ENCODE data around the gene FHIT.

The FHIT gene

DNA sequence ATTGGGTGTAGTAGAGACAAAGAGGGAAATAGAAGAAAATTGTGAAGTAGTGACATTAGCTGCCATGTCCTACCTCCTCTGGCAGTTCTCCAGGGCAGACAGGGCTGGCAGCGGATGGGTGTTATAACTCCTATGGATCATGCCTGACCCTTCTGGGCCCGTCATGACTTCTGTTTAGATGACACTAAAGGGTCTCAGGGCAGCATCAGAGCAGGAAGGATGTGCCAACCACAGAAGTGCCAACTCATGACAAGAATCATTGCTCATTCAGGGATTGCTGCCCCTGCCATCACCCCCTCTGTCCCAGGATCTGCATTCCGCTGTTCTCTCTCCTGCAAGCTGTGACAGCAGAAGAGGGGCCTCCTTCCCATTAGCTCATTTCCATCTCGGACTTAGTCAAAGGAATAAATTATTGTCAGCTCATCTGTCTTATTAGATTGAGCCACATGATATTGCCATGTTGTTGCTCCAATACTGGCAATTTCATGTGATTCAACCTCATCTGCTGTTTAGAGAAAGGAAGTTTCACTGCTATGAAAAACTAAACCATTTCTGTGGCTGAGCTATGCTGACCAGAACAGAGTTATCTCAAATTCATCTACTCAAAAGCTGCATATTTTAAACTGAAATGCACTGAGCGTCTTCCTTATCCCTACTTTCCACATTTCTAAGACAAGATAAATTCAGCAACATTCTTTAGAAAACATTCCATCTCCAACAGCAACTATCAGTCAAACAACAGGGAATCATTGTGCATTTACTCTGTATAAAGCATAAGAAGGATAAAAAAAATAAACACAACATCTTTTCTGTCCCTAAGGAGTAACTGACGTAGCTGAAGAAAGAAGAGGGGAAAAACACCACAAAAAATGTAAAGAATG is 271.6 kb downstream of the FHIT start:
- Histone ChIP-seq H3K36me3 (ENCODE audit: control insufficient read depth, insufficient read depth, low read length) (no peaks in the 10 kb centered on the region), H3K4me1 (ENCODE audit: control insufficient read depth, insufficient read depth, low read length) (no peaks in the 10 kb centered on the region), H3K27me3 (ENCODE audit: control insufficient read depth, insufficient read depth, low read length) (no peaks in the 10 kb centered on the region), H3K9me3 (ENCODE audit: control insufficient read depth, insufficient read depth, low read length) (no peaks in the 10 kb centered on the region), H3K9ac (ENCODE audit: low read depth, low read length) (no peak overlapping the region), H3K4me3 (ENCODE audit: low read depth, low read length) (no peak overlapping the region)

DNA sequence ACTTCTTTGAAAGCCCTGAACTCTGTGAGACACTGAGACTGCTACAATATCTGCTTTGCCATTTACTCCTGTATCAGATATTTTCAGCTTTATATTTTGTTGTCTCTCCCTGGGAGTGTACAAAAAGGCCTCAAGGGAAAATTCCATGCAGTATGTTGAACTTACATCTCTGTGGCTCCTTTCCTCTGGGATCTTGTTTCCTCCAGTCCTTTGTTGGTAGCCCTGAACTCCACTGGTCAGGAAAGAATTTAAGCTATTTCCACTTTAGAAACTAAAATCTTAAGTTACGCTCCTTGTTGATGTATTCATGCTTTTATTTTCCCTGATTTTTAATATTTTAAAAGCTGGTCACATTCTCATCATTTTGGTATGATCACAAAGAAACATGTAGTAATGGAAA is 277.9 kb downstream of the FHIT start:
- no peaks in the 10 kb centered on the region for H3K4me1 ChIP-seq (ENCODE audit: control insufficient read depth, insufficient read depth, low read length)
- H3K9ac ChIP-seq (ENCODE audit: low read depth, low read length): no peak overlapping the region
- H3K27me3 ChIP-seq (ENCODE audit: control insufficient read depth, insufficient read depth, low read length): no peaks in the 10 kb centered on the region
- H3K9me3 ChIP-seq (ENCODE audit: control insufficient read depth, insufficient read depth, low read length): no peaks in the 10 kb centered on the region
- H3K4me3 ChIP-seq (ENCODE audit: low read depth, low read length): no peak overlapping the region
- no peaks in the 10 kb centered on the region for H3K36me3 ChIP-seq (ENCODE audit: control insufficient read depth, insufficient read depth, low read length)

DNA sequence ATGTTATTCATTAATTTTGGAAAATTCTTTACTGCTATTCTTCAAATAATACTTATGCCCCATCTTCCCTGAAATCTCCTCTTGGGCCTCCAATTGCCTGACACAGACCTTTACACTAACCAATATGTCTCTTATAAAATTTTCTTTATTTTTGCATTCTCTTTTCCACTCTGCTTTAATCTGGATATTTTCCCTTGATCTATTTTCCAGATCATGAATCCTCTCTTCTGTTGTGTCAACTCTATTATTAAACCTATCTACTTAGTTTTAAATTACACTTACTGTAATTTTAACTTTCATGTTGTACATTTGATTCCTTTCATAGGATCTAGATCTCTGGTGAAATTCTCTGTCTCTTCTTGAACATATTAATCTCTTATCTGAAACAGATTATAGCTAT is 278.7 kb downstream of the FHIT start:
- no peak overlapping the region for H3K4me3 ChIP-seq (ENCODE audit: low read depth, low read length)
- no peaks in the 10 kb centered on the region for H3K36me3 ChIP-seq (ENCODE audit: control insufficient read depth, insufficient read depth, low read length)
- no peak overlapping the region for H3K9ac ChIP-seq (ENCODE audit: low read depth, low read length)
- H3K4me1 ChIP-seq (ENCODE audit: control insufficient read depth, insufficient read depth, low read length): no peaks in the 10 kb centered on the region
- H3K9me3 ChIP-seq (ENCODE audit: control insufficient read depth, insufficient read depth, low read length): no peaks in the 10 kb centered on the region
- no peaks in the 10 kb centered on the region for H3K27me3 ChIP-seq (ENCODE audit: control insufficient read depth, insufficient read depth, low read length)

DNA sequence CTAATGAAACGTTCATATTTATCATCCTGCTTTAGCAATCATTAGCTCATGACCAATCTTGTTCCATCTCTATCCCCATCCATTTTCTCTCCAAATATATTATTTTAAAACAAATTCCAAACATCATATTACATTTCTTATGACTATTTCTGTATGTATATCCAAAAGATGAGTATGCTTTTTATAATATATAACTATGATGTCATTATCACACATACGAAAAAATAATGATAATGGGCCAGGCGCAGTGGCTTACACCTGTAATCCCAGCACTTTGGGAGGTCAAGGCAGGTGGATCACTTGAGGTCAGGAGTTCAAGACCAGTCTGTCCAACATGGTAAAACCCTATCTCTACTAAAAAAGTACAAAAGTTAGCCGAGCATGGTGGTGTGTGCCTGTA is 280.4 kb downstream of the FHIT start:
- Histone ChIP-seq H3K27me3 (ENCODE audit: control insufficient read depth, insufficient read depth, low read length) (no peaks in the 10 kb centered on the region), H3K36me3 (ENCODE audit: control insufficient read depth, insufficient read depth, low read length) (no peaks in the 10 kb centered on the region), H3K4me3 (ENCODE audit: low read depth, low read length) (no peak overlapping the region), H3K9ac (ENCODE audit: low read depth, low read length) (no peak overlapping the region), H3K9me3 (ENCODE audit: control insufficient read depth, insufficient read depth, low read length) (no peaks in the 10 kb centered on the region), H3K4me1 (ENCODE audit: control insufficient read depth, insufficient read depth, low read length) (no peaks in the 10 kb centered on the region)

DNA sequence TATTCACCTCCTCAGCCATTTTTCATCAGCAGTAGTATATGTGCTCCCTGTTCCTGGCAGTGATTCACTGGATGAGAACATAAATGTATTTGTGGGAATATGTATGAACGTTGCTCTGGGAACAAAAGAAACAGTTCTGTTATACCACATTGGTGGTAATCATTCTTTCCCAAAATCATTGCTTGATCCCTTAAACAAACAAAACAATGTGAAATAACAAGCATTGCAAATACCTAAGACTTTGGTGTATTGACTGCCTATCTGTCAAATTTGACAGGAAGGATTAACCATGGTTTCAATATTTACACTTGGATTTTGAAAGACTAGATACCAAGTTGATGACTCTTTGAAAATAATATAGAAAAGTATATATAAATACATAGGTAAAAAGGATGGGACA is 284.1 kb downstream of the FHIT start:
- no peak overlapping the region for H3K9ac ChIP-seq (ENCODE audit: low read depth, low read length)
- no peaks in the 10 kb centered on the region for H3K36me3 ChIP-seq (ENCODE audit: control insufficient read depth, insufficient read depth, low read length)
- H3K9me3 ChIP-seq (ENCODE audit: control insufficient read depth, insufficient read depth, low read length): no peaks in the 10 kb centered on the region
- no peak overlapping the region for H3K4me3 ChIP-seq (ENCODE audit: low read depth, low read length)
- no peaks in the 10 kb centered on the region for H3K27me3 ChIP-seq (ENCODE audit: control insufficient read depth, insufficient read depth, low read length)
- no peaks in the 10 kb centered on the region for H3K4me1 ChIP-seq (ENCODE audit: control insufficient read depth, insufficient read depth, low read length)

DNA sequence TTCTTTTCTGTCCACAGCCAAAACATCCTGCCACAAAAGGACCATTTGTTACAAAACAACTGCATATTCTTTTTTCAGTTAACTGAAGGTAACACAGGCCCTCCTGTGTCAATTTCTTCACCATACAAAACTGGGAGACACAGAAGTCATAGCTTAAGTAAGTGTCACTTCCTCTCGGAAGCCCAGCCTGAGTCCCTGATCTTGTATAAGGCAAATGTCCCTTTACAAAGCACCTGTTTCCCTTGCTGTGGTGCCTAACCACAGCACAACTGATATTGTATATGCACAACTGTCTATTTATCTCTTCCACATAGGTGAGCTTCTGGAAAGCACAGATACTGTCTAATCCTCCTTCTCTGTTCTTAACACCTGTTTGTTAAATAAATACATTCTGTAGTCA is 293.7 kb downstream of the FHIT start:
- no peaks in the 10 kb centered on the region for H3K27me3 ChIP-seq (ENCODE audit: control insufficient read depth, insufficient read depth, low read length)
- H3K4me3 ChIP-seq (ENCODE audit: low read depth, low read length): no peak overlapping the region
- no peaks in the 10 kb centered on the region for H3K36me3 ChIP-seq (ENCODE audit: control insufficient read depth, insufficient read depth, low read length)
- H3K9me3 ChIP-seq (ENCODE audit: control insufficient read depth, insufficient read depth, low read length): no peaks in the 10 kb centered on the region
- H3K9ac ChIP-seq (ENCODE audit: low read depth, low read length): no peak overlapping the region
- no peaks in the 10 kb centered on the region for H3K4me1 ChIP-seq (ENCODE audit: control insufficient read depth, insufficient read depth, low read length)

DNA sequence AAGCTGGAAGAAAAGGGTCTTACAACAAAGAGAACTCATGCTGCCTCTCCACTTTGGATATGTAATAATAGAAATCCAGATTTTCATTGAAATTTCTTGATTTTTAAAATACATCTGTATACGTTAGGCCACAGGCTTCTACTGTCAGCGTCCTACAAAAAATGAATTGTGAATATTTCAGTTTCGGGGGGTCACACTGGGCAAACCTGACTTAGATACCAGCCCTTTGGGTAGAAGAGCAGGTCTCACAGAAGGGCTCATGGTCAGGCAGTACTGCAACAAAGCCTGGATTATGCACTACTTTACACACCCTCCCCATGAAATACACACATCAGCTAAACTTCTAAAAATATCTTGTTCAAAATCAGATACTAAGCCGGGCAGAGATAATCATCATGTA is 294.5 kb downstream of the FHIT start:
- no peak overlapping the region for H3K4me3 ChIP-seq (ENCODE audit: low read depth, low read length)
- H3K9ac ChIP-seq (ENCODE audit: low read depth, low read length): no peak overlapping the region
- H3K36me3 ChIP-seq (ENCODE audit: control insufficient read depth, insufficient read depth, low read length): no peaks in the 10 kb centered on the region
- no peaks in the 10 kb centered on the region for H3K4me1 ChIP-seq (ENCODE audit: control insufficient read depth, insufficient read depth, low read length)
- no peaks in the 10 kb centered on the region for H3K9me3 ChIP-seq (ENCODE audit: control insufficient read depth, insufficient read depth, low read length)
- no peaks in the 10 kb centered on the region for H3K27me3 ChIP-seq (ENCODE audit: control insufficient read depth, insufficient read depth, low read length)

DNA sequence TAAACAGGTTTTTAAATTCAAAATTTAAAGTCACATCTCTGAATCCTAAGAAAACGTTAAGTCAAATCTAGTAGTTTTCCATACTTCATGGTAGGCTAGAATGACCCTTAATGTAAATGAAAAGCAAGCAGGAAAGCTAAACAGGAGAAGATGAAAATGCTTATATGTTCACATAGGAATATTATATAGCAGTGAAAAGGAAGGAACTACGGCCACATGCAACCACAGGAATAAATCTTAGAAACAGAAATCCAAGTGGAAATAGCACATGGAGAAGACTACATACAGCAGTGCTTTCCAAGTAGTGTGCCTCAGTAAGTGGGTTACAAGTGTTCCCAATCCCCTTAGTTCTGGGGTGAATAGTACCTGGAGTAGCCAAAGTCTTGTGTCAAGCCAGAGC is 296.2 kb downstream of the FHIT start:
- Histone ChIP-seq H3K9ac (ENCODE audit: low read depth, low read length) (no peak overlapping the region), H3K4me3 (ENCODE audit: low read depth, low read length) (no peak overlapping the region), H3K27me3 (ENCODE audit: control insufficient read depth, insufficient read depth, low read length) (no peaks in the 10 kb centered on the region), H3K4me1 (ENCODE audit: control insufficient read depth, insufficient read depth, low read length) (no peaks in the 10 kb centered on the region), H3K36me3 (ENCODE audit: control insufficient read depth, insufficient read depth, low read length) (no peaks in the 10 kb centered on the region), H3K9me3 (ENCODE audit: control insufficient read depth, insufficient read depth, low read length) (no peaks in the 10 kb centered on the region)

DNA sequence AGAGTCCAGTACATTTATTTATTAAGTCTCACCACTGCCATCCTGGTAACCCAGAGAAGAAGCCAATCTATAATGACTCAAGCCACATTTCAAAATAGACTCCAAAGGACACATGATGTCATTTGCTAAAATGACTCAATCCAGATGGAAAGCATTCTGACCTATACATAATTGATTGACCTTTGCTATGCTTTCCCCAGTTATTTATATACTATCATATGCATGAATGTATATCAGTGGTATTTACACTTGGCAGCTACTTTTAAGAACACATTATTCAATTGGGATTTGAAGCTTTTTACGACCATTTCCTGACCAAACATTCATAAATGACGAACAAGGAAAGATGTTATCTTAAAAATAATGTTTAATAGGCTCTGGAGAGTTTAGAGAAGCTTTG is 297.2 kb downstream of the FHIT start:
- no peak overlapping the region for H3K9ac ChIP-seq (ENCODE audit: low read depth, low read length)
- H3K4me1 ChIP-seq (ENCODE audit: control insufficient read depth, insufficient read depth, low read length): no peaks in the 10 kb centered on the region
- no peaks in the 10 kb centered on the region for H3K27me3 ChIP-seq (ENCODE audit: control insufficient read depth, insufficient read depth, low read length)
- H3K9me3 ChIP-seq (ENCODE audit: control insufficient read depth, insufficient read depth, low read length): no peaks in the 10 kb centered on the region
- H3K36me3 ChIP-seq (ENCODE audit: control insufficient read depth, insufficient read depth, low read length): no peaks in the 10 kb centered on the region
- no peak overlapping the region for H3K4me3 ChIP-seq (ENCODE audit: low read depth, low read length)

DNA sequence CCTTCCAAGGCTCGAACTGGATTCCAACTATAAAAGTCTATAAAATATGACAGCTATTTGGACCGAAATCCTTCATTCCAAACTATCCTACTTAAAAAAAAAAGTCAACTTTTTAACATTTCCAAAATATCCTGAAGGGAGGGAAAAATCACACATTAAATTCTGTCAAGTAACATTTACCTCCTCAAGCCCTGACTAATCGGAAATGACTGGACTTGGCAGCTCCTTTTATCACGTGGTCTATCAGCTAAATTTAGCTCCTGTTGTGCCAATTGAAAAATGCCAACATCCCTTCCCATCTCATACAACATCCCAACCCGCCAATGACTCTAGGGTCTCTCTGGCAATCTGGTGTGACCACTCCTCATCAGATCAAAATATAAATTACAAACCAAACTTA is 297.9 kb downstream of the FHIT start:
- Histone ChIP-seq H3K9ac (ENCODE audit: low read depth, low read length) (no peak overlapping the region), H3K9me3 (ENCODE audit: control insufficient read depth, insufficient read depth, low read length) (no peaks in the 10 kb centered on the region), H3K36me3 (ENCODE audit: control insufficient read depth, insufficient read depth, low read length) (no peaks in the 10 kb centered on the region)

DNA sequence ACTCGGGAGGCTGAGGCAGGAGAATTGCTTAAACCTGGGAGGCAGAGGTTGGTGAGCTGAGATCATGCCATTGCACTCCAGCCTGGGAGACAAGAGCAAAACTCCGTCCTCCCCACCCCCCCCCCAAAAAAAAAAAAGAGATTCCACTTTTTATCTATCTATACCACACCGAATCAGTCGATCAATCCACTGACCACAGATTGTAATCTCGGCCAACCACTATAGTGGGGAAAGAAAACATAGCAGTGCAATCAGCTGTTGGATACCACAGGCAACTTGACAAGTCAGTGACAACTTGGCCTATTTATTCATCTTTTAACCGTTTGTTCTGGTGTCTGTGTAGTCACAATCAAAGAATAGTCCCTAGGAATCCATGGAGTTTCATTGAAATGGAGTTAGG is 299.2 kb downstream of the FHIT start:
- Histone ChIP-seq H3K9me3 (ENCODE audit: control insufficient read depth, insufficient read depth, low read length) (no peaks in the 10 kb centered on the region), H3K27me3 (ENCODE audit: control insufficient read depth, insufficient read depth, low read length) (no peaks in the 10 kb centered on the region), H3K4me1 (ENCODE audit: control insufficient read depth, insufficient read depth, low read length) (no peaks in the 10 kb centered on the region), H3K36me3 (ENCODE audit: control insufficient read depth, insufficient read depth, low read length) (no peaks in the 10 kb centered on the region), H3K4me3 (ENCODE audit: low read depth, low read length) (no peak overlapping the region), H3K9ac (ENCODE audit: low read depth, low read length) (no peak overlapping the region)

More for the DNA sequence above, 297.9 kb downstream of the FHIT start:
- no peaks in the 10 kb centered on the region for H3K4me1 ChIP-seq (ENCODE audit: control insufficient read depth, insufficient read depth, low read length)
- H3K27me3 ChIP-seq (ENCODE audit: control insufficient read depth, insufficient read depth, low read length): no peaks in the 10 kb centered on the region
- H3K4me3 ChIP-seq (ENCODE audit: low read depth, low read length): no peak overlapping the region

DNA sequence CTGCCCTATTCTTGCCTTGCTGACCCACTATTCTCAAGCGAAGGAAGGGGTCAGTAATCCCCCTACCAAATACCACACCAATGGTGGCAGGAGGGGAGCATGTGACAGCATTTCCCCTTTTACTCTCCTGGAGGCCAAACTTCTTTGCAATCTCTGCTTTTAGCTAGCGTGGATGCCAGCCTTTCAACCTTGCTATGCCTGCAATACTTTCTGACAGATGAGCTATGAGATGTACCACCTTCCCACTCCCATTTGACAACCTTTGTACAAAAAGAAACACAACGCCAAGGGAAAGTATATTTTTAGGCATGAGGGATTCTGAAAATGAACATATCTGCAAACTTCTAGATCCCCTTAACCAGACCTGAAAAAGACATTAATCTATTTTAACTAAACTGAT is 302.1 kb downstream of the FHIT start:
- no peaks in the 10 kb centered on the region for H3K9me3 ChIP-seq (ENCODE audit: control insufficient read depth, insufficient read depth, low read length)
- no peaks in the 10 kb centered on the region for H3K4me1 ChIP-seq (ENCODE audit: control insufficient read depth, insufficient read depth, low read length)
- H3K9ac ChIP-seq (ENCODE audit: low read depth, low read length): no peak overlapping the region
- H3K36me3 ChIP-seq (ENCODE audit: control insufficient read depth, insufficient read depth, low read length): no peaks in the 10 kb centered on the region
- H3K27me3 ChIP-seq (ENCODE audit: control insufficient read depth, insufficient read depth, low read length): no peaks in the 10 kb centered on the region
- H3K4me3 ChIP-seq (ENCODE audit: low read depth, low read length): no peak overlapping the region
